Fibroblast of pulmonary artery (primary cell): Measurements from ENCODE around the gene NISCH.

Experiments
- DNase-seq: peaks from one replicate; pipeline ENCODE4 v3.0.0-alpha.2; 2010; ENCODE audit warnings: low read depth
- H3K4me3 ChIP-seq: replicated peaks from 2 replicates; pipeline ENCODE4 v1.5.1; 2011; ENCODE audit warnings: low read depth, mild to moderate bottlenecking, control low read depth, low read length, moderate library complexity
- CTCF ChIP-seq: IDR thresholded peaks from 2 replicates; pipeline ENCODE4 v1.5.1; 2011; ENCODE audit warnings: mild to moderate bottlenecking, control low read depth, low read length, inconsistent platforms; ENCODE audit errors: missing control alignments

The NISCH gene

GRCh38 chr3:52489453-52489852, 34.0 kb downstream of the NISCH start:
- DNase-seq = no peak
- no peak overlapping the region for H3K4me3 ChIP-seq
- TF ChIP-seq CTCF = no peak

GRCh38 chr3:52490035-52490938, 34.9 kb downstream of the NISCH start:
- no peak overlapping the region for H3K4me3 ChIP-seq
- no peak for DNase-seq
- TF ChIP-seq CTCF = no peak

- DNase-seq = peak; percentile 87
- TF ChIP-seq CTCF = no peak
- H3K4me3 ChIP-seq = no peak overlapping the region
Observed at GRCh38 chr3:52490939-52491526, 35.6 kb downstream of the NISCH start.

- no peak for DNase-seq
- TF ChIP-seq CTCF = no peak
- H3K4me3 ChIP-seq = no peak overlapping the region
Observed at GRCh38 chr3:52492059-52492458, 36.7 kb downstream of the NISCH start.

GRCh38 chr3:52493232-52494017, 38.0 kb downstream of the NISCH start:
- no peak for DNase-seq
- no peak for TF ChIP-seq CTCF

GRCh38 chr3:52494445-52494844, 39.0 kb downstream of the NISCH start:
- H3K4me3 ChIP-seq = no peak overlapping the region
- TF ChIP-seq CTCF = no peak
- no peak for DNase-seq

More at GRCh38 chr3:52493232-52494017, 38.0 kb downstream of the NISCH start:
- no peak overlapping the region for H3K4me3 ChIP-seq
